AG09309 (cell line): Measurements from ENCODE around the gene C4BPA.

Experiments
- DNase-seq: peaks from one replicate; pipeline ENCODE4 v3.0.0-alpha.2; 2010; ENCODE audit warnings: low read depth
- H3K4me3 ChIP-seq: 2 replicates; pipeline ENCODE4 v1.5.1; 2011; ENCODE audit warnings: mild to moderate bottlenecking, low read depth, low read length, moderate library complexity; ENCODE audit not compliant: control insufficient read depth
- TF ChIP-seq, protein P1 (sequence below): IDR thresholded peaks from 2 replicates; pipeline ENCODE4 v1.5.1; 2011; ENCODE audit warnings: mild to moderate bottlenecking, low read depth, low read length, inconsistent platforms; ENCODE audit not compliant: insufficient read depth, control insufficient read depth; ENCODE audit errors: missing control alignments

The C4BPA gene

DNA sequence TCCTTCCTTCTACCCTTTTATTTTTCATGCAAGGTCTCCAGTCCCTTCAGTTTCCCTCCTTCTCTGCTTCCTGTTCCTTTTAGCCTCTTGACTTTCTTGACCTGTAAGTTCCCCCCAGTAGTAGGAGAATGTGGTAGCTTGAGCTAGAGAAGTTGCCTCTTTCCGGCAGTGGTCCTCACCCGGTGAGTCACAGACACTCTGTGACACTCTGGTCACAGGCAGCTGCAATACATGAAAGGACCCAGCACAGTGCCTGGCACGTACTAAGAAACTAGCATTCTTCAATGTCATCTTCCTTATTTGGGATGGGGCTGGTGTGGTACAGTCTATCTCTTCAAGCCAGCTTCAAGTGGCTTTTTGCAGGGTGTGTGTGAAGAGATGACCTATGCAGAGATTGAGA, 35.0 kb upstream of the C4BPA start:
- TF ChIP-seq, protein P1, sequence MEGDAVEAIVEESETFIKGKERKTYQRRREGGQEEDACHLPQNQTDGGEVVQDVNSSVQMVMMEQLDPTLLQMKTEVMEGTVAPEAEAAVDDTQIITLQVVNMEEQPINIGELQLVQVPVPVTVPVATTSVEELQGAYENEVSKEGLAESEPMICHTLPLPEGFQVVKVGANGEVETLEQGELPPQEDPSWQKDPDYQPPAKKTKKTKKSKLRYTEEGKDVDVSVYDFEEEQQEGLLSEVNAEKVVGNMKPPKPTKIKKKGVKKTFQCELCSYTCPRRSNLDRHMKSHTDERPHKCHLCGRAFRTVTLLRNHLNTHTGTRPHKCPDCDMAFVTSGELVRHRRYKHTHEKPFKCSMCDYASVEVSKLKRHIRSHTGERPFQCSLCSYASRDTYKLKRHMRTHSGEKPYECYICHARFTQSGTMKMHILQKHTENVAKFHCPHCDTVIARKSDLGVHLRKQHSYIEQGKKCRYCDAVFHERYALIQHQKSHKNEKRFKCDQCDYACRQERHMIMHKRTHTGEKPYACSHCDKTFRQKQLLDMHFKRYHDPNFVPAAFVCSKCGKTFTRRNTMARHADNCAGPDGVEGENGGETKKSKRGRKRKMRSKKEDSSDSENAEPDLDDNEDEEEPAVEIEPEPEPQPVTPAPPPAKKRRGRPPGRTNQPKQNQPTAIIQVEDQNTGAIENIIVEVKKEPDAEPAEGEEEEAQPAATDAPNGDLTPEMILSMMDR: no peak
- H3K4me3 ChIP-seq: no peak overlapping the region
- no peak for DNase-seq

DNA sequence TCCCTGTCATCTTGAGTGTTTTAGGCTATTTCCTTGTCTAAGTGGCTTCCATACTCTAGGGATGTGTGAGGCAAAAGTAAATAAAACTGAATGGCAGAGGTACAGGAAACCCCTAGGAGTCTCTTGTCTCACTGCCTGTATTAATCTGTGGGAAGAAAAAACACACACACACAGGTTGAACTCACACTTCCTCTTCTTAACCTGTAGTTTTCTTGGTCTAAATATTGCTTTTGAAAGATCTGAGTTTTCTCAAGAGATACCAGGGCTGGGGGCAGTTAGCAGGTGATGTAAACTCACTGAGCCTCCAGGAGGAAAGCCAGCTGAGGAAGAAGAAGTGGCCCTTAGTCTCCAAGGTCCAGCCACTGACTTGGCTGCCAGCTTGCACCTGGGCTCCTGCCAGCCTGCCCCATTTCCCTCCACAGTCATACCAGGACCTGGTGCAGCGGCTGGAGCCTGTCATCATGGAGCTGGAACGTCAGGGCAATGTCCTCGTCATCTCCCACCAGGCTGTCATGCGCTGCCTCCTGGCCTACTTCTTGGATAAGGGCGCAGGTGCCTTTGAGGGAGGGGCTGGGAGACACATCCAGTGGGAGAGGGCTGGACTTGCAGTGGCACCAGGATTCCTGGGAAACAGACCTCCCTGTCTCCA, 34.1 kb upstream of the C4BPA start:
- DNase-seq: no peak
- H3K4me3 ChIP-seq: no peak overlapping the region
- TF ChIP-seq, protein P1: no peak

DNA sequence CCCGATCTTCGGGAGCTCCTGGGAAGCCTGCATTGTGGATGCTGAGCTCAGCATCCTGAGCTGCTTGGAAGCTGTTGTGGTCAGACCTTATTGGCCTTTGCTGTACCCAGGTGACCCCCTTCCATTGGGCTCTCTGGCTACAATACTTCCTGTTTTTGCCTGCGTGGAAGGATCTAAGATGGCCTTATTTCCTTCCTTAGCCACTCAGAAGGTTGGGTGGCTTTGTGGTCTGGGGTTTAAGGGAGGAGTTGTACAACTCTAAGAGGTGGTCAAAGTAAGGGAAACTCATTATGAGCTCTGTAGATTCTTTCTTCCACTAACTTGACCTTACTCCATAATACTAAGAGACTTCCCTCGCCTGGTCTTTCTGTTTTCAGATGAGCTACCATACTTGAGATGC, 33.2 kb upstream of the C4BPA start:
- DNase-seq: no peak
- H3K4me3 ChIP-seq: no peak overlapping the region
- TF ChIP-seq, protein P1: no peak

DNA sequence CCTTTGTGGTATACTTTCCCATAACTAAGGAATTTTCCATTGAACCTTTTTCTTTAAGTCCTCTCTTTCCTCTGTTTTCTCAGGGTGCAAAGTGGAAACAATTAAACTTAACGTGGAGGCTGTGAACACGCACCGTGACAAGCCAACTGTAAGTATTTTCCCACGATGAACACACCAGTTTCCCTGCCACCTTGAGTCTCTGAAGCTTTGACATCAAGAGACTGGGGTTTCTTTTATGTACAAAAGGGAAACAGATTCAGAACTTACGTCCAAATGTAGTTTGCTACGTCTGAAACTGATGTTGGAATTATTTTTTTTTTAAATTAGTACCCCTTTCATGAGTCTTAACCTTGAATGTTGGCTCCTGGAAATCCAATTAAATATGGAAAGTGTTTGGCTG, 32.6 kb upstream of the C4BPA start:
- TF ChIP-seq, protein P1: no peak
- no peak for DNase-seq
- H3K4me3 ChIP-seq: no peak overlapping the region

DNA sequence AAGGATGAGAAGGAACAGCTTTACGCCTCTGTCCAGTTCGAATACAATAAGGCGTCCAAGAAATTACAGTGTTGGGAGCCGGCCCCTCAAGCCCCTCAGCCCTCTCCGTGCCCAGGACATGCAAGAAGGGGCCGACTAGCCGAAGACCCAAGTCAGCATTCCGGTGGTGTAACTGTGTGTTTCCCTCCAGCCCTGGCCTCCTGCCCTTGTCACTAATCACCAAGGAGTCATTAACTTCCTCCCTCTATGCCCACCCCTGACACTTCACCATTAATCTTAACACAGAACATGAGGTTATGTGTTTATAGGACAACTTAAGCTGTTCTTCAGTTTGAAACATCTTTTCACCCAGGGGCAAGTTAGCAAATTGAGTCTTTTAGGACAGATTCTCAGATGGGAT, 31.8 kb upstream of the C4BPA start:
- H3K4me3 ChIP-seq: no peak overlapping the region
- DNase-seq: no peak
- TF ChIP-seq, protein P1: no peak

DNA sequence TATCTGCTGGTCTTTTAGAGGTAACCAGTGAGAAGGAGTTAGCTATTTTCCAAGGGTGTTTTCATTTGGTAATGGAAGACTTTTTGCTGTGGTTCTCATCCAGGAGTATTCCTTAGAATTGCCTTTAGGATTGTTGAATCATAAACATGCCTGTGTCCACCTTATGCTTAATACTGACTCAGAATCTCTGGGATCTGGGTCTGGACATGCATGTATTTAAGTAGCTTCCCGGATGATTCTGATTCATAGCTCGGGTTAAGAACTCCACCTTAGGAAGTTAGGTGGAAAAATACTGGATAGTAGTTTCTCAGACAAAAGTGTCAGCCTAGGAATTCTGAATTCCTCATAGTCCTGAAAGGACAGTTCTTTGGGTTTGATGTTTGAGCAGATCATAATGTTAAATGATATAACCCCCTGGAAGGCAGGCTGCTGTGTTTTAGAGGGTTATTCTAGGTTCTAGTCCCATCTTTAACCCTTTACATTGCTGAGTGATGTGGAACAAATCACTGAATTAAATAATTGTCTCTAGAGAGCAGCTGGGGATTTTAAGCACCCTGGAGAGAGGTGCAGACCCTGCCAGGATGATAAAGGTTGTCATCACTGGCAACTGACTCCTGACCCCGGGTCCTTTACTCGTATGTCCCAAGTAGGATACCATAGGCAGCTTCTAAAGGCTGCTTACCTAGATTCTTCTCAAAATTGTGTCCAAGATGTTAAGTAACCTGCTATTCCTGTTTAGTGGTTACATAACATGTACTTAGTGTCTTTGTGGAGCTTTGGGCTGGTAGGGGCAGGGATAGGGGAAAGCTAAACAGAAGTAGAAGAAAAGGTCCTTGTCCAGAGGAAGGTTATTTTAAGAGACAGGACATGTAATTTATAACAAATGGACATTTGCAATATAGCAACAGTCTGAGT, 29.9 kb upstream of the C4BPA start:
- TF ChIP-seq, protein P1: no peak
- DNase-seq: no peak
- H3K4me3 ChIP-seq: no peak overlapping the region
